ENCODE data around the gene RWDD4.

The RWDD4 gene

DNA sequence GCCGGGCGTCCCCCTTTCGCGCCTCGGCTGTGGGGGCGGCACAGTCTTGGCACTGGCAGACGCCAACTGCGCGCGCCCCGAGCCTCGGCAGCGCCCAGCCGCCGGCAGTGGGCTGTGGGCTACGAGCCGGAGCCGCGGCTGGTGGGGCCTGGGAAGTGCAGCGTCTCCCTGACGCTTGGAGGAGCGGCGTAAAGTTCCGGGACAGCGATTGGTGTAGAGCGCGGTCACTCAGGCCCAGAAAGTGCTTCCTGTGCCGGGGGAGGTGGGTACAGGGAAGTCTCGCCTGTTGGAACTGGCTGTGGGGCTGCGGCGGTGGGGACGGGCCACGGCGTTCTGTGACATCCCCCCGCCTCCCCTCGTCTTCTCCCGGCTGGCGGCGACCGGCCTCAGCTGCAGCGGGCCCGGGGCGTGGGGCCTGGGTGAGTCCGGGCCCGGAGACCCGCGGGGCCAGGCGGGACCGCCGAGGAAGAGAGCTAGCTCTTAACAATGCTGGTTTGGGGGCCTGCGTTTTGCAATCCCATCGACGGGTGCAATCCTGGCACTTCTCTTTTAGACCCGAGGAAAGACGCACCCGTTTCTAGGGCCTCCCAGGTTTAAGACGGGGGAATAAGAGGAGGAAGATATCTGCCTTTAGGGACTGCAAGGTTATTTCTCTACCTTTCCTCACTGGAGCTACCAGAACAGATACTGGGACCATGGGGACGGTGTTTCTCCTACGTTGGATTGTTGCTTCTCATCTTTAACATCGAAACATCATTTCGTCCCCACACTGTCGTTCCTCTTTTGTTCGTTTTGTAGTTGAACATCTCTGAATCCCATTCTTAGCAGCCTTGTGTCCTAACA, at the start of gene RWDD4, which contains the start of gene TRAPPC11:
TSS of gene RWDD4 (minus strand) at position 157 of the 843 bp plus-strand sequence. CDS start 233 bp downstream, outside the sequence.
TSS of gene TRAPPC11 (plus strand) at position 265 of the 843 bp plus-strand sequence. CDS start 4,575 bp downstream, outside the sequence.
- peak; percentile 84 for DNase-seq

DNA sequence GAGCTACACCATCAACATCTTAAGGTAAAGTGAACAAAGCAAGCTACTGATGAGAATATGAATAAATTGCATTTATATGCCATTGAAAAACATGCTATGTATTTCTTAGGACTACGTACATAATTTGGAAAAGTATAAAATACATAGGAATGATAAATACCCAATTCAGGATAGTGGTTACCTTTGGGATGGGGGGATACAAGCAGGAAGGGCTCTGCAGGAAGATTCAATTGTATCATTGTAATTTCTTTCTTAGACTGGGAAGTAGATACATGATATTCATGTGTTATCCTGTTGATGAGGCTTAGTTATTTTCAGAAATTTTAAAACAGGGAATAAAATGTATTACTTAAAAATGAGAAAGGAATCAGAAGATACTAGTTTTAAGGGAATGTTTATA, 43.5 kb upstream of the RWDD4 start:
- no peak for DNase-seq

DNA sequence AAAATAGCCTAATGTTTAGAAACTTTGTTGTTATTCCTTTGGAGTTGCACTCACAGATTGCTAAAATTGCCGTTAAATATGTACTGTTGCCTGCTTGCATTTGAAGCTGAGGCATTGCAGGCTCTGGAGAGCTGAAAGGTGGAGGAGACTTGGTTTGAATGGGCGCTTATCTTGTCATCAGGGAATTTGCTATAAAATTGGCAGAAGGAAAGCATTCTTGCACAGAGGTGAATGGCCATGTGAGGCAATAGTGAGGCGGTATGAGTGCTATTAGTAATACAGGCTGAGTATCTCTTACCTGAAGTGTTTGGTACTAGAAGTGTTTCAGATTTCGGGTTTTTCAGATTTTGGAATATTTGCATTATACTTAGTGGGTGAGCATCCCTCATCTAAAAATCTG, 41.4 kb upstream of the RWDD4 start:
- DNase-seq, result no peak

DNA sequence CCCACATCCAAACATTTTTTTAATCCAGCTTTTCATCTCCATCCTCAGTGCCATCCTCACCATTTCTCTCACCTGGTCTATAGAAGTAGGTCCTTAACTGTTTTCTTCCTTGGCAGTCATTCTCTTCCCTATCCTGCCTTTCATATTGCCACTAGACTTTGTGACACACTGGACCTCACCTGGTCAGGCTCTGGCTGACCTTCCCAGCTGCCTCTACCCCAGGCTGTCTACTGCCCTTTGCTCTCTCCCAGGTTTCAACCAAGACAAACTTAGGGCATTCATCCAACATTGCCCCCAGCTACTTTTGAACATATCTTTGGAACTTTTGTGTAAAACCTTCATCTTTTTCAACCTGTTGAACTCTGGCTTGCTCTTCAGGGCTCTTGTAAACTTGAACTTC, 39.9 kb upstream of the RWDD4 start:
- no peak for DNase-seq

DNA sequence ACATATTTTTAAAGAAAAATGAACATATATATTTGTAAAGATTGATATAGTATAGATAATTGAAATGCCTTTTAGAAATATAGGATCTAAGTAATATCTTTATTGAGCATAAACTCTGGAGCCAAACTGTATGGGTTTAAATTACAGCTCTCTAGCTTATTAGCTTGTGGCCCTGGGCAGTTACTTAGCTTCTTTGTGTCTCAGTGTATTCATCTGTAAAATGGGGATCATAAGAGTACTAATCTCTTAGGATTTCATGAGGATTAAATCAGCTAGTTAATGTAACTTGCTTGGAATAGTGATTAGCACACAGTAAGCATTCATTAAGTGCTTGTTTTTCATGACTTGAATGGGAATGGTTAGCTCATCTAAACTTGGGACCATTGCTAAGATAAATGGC, 32.9 kb upstream of the RWDD4 start:
- DNase-seq, result no peak

DNA sequence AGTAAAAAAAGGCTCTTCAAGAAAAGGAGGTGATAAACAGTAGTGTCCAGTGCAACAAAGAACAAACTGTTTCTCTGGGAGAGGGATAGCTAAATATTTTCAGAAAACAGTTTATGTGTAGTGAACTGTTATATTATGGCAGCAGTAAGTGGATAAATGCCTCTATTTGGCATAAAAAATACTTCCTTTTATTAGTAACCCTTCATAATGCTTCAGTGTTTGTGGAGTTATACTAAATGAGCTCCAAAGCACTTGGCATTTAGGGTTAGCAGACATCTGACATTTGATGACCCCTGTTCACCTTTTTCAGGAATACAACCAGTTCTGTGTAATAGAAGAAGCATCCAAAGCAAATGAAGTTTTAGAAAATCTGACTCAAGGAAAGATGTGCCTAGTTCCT, 32.0 kb upstream of the RWDD4 start:
- DNase-seq, result no peak

DNA sequence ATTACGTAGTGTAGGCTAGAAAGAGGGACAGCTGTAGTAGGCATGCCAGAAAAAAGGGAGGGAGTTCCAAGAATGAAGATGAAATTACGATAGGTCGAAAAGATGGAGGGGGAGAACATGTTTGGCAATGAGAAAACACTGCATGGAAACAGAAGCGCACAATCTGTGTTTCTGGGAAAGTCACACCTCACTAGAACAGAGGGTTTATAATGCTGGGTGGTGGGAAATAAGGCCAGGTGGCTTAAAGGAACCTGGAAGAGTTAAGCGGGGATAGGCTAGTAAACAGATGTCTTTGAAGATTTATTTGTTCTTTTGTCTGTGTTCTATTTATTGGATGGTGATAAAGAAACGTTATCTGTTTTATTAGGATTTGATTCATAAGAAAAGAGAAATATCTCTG, 29.2 kb upstream of the RWDD4 start:
- DNase-seq, result no peak

DNA sequence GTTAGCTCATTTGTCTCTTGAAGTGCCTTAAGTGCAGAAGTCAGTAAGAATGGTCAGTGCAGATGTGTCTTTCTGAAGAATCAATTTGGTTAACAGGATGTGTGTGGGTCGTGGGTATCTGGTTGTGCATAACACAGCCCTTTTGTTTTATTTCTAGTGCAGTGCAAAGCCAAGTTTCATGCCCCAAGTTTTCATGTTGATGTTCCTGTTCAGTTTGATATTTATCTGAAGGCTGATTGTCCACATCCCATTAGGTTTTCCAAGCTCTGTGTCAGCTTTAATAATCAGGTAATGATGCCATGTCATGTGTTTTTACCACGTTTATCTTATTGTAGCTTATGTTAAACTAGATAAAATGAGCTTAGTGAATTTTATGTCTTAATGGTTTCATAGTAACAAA, 27.5 kb upstream of the RWDD4 start:
- no peak for DNase-seq

DNA sequence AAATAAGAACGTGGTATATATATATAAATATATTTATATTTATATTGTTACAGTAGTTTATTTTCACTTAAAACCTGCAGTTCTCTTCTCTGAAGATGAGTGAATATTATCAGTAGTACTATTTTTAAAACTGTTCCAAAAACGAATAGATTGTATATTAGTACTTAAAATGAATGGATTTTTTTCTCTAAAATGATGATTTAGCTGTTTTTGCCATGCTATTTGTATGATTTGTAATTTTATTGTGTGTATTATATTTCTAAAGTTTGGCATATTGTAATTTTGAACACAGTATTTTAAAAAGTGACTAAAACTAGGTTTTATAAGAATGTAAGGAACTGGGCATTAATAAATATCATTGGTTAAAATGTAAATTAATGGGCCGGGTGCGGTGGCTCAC, 22.1 kb upstream of the RWDD4 start:
- no peak for DNase-seq

DNA sequence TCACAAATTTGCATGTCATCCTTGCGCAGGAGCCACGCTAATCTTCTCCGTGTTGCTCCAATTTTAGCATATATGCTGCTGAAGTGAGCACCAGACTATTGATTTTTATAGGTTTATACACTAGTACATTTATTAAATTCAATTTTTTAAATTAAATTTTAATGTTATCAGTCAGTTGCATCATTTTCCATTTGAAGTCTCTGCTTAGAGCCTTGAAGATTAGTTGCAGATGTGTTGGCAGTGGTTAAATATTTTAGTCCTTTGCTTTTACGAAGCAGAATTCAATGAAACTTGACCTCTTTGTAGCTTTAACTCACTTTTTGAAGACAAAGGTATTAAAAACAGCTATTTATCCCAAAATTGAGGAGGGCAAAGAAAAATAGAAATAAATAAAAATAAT, 16.6 kb upstream of the RWDD4 start:
- DNase-seq, result no peak

DNA sequence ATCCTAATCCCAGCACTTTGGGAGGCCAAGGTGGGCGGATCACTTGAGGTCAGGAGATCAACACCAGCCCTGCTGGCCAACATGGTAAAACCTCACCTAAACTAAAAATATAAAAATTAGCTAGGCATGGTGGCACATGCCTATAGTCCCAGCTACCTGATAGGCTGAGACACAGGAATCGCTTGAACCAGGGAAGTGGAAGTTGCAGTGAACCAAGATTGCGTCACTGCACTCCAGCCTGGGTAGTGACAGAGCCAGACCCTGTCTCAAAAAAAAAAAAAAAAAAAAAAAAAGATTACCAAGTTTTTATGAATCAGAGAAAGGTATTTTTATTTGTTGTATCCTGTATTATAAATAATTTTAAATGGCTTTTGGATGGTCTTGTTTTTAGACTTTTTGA, 15.2 kb upstream of the RWDD4 start:
- DNase-seq, result no peak

DNA sequence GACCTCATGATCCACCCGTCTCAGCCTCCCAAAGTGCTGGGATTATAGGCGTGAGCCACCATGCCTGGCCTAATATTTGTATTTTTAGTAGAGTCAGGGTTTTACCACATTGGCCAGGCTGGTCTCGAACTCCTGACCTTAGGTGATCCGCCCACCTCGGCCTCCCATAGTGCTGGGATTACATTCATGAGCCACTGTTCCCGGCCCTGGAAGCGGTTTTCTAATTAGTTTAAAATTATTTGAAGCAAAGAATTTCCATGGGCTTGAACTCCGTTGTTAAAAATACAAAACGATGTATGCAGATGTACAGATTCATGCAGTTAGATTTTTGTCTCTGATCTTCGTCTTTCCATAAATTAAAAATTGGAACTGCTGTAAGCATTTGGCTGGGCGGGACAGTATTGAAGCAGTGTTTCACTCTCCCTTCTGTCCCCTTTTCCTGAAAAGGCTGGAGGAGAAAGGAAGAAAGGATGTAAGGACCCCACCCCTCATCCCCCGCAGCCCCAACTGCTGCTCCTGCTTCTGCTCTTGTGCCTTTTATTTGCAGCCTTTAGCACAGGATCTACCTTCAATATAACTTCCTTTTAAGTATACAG, 12.1 kb upstream of the RWDD4 start:
- no peak for DNase-seq

DNA sequence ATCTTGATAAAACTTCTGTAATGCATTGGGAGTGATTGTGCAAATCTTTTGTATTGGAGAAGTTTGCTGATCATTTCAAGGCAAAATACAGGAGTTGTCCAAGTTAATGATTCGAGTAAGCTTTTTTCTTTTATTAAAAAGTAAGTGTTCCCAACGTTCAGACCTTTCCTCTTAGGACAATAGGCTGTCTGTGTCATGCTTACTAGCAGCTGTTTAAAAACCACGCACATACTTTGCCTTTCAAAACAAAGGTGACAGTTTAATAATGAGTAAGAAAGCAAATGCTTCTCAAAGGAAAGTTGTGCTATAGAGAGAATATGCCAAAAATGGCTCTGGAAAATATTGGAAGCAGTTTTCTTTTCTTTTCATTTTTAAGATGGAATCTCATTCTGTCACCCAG, 11.3 kb upstream of the RWDD4 start:
- no peak for DNase-seq

DNA sequence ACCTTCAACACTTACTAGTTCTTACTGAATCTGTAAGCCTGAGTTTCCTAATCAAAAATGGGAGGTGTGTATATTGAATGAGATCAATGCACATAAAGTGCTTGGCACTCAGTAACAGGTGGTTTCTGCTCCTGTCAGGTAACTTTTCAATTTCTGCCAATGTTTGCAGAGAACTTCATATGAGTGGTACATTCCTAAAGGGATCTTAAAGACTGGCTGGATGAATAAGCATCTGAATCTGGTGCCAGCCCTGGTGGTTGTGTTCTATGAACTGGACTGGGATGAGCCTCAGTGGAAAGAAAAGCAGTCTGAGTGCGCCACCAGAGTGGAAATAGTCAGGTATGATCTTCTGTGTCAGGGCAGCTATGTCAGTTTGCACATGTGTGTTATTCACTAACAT, 7.1 kb upstream of the RWDD4 start:
- DNase-seq, result no peak

DNA sequence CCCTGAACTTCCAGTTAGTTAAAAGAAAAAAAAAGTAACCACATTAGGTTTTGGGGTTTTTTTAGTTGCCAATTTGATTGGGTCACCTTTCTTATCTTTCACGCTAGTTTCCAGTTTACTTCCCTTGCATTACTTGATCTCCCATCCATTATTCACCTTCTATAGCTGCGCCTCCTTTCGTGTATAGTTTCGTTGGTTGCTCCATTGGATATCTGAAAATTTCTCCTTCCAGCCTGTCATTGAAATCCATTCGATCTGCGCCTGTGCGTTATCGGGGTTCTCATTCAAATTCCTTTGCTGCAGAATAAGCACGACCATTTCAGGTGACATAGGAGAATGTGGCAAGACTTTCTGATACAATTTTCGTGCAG, 872 bp upstream of the RWDD4 start:
- DNase-seq, result no peak

DNA sequence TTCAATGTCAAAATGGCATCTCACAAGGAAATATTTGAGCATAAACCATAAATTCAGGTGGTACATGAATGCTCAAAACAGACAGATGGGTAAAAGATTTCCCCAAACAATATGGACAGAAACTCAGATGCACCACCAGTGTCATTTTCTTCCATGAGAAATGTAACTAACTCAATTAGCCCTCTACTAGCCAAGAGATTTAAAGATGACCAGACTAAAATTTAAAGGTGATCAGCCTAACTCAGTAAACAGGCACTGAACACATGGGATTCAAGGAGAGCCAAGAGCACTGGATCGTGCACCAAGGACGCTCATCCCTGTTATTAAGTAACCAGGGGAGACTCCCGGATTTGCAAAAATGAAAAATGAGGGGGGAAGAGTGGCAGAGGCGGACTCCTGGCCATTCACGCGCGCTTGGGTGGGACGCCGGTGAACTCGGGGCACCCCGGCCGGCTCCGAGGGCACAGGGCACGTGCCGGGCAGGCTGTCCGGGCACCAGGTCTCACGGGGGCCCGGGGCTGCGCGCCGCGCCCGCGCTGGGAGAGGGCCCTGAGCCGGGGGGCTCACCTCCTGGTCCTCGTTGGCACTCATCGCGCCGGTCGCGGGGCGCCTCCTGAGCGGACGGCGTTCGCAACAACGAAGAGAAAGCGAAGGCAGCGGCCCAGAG, 490 bp downstream of the RWDD4 start:
- no peak for DNase-seq

DNA sequence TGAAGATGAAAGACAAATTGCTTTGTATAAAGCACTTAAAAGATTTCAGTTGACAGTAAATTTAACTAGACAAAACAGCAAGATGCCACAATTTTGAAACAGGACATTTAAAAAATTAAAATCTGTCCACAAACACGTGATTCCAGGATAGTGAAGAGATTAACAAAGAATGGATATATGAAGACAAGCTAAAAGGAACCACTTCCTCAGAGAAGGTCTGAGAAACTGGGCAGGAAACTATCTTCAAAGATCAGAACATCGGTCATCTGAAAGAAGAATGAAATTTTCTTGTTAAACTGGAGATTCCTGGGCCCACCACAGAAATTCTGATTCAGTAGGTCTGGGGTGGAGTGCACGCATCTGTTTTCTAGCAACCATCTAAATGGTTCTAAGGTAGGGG, 1.4 kb downstream of the RWDD4 start:
- no peak for DNase-seq

DNA sequence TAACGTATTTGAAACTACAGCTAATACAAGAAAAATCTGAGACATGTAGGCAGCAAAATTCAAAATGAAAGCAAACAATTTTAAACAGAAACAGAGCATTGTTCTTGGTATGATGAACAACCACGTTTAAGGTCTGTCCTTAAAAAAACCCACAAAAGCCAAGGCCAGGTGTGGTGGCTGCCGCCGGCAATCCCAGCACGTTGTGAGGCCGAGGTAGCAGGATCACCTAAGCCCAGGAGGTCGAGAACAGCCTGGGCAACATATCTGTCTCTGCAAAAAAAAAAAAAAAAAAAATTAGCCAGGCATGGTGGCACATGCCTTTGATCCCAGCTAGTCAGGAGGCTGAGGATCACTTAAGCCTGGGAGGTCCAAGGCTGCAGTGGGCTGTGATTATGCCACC, 13.7 kb downstream of the RWDD4 start:
- DNase-seq, result no peak

DNA sequence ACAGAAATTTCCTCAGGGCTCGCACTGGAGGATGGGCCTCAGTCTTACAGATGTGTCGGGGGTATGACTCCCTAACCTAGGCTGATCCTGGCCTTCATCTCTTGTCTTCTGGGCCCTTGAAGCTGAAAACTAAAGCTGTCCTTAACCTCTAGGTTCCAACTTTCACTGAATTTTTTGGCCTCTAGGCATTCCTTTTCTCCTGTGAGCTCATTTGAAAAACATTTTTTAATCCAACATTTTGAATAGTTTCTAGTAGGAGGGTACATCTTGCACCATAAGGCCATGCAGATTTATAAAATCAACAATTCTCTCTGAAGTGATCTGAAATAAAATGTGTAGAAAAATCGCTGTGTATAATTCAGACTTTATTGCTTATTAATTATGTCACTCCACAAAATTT, 19.7 kb downstream of the RWDD4 start:
- DNase-seq, result no peak

DNA sequence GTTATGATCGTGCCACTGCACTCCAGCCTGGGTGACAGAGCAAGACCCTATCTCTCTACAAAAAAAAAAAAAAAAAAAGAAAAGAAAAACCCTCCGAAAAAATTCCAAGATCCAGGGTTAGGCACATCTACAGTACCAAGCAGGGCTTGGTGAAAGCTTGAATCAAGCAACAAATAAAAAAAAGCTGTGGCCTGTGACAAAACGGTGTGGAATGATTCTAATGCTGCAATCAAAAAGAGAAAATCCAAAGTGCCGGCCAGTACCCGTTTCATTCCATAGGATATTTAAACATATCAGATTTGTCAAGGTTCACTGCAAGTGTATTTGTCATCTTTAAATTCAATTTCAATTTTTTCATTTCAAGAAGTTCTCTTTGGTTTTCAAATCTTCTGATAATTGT, 20.5 kb downstream of the RWDD4 start:
- no peak for DNase-seq

DNA sequence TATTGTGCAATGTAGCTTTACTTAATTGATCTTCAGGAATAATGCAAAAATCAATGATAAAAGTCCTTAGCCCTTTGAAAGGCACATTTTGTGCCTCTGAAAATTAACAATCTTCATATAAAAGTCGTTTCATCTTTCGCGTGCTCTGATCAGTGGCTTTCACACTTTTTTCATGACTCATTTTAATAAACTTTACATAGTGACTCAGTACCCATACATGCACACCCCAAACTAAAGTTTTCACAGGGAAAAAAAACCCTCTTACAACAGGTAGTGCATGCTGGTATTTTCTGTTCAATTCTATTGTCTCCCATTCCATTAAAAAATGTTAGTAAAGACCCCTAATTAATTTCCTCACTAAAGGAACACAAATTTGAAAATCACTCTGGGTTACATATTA, 21.5 kb downstream of the RWDD4 start:
- DNase-seq, result no peak

DNA sequence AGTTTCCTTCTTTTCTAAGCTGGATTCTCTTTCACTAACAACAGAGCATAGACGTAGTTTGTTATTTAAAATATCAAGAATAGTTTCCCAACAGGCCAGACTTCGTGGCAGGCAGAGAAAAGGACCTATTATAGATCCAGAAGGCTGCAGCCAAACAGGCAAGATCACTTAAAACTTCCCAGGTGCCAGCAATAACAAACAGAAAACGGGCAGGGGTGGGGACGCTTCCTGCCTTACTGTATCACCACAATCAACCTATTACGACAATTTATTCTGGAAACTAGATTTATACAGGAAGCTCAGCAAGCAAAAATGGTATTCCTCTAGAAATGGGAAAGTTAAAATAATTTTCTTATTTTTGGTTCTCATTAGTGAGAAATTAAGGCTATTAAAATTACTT, 22.1 kb downstream of the RWDD4 start:
- DNase-seq, result no peak

DNA sequence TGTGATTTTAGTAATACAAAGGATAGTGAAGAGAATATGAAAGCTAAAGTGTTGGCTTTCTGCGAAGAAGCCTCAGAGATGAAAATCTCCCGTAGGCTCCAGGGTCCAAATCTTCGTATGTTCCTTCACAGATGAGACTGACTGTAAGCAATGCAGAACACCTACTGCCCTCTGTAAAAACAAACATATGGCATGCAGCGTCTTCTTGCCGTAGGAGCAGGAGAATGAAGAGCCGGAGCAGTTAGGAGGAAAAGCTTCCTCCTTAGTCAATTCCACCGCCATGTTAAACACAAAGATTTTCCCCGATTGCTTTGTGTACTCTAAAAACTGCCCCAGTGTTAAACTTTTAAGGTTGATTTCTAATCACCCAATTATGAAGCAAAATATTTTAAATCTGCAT, 22.5 kb downstream of the RWDD4 start:
- no peak for DNase-seq

DNA sequence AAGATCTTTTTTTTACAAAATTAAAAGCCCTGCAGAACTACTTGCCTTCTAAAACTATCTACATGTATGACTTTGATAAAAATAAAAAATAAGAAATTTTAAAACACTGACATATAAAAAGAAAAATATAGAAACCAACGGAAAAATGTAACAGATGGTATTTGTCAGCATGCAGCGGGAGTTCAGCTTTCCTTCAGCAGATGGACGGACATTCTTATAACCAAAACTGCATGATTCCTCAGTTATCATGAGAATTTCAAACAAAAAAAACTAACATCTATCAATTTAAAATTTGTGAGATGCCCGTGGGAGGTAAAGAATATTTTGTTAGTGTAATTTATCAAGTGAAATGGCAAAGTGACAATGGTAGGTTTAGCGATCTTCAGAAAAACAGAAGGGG, 23.2 kb downstream of the RWDD4 start:
- no peak for DNase-seq
